Muscle of leg (tissue), 11 donors: Measurements from ENCODE around the gene ARL5A. TPM values are rescaled to one million over a fixed set of nuclear protein-coding genes. Genes with fewer than 3 reads are reported as not detected.

ENCODE experiments used
- DNase-seq: peaks from one replicate; pipeline ENCODE4 v3.0.0; 2013
- H3K27ac ChIP-seq: one replicate; pipeline ENCODE4 v1.5.1; 2013; ENCODE audit warnings: mild to moderate bottlenecking, low read length, control low read depth
- H3K27me3 ChIP-seq: one replicate; pipeline ENCODE4 v1.6.1; 2013; ENCODE audit warnings: low read length; ENCODE audit not compliant: control insufficient read depth, insufficient read depth
- H3K36me3 ChIP-seq: one replicate; pipeline ENCODE4 v1.6.1; 2013; ENCODE audit warnings: low read length; ENCODE audit not compliant: control insufficient read depth, insufficient read depth
- H3K4me1 ChIP-seq: one replicate; pipeline ENCODE4 v1.6.1; 2013; ENCODE audit warnings: low read length; ENCODE audit not compliant: control insufficient read depth, insufficient read depth
- H3K4me3 ChIP-seq: one replicate; pipeline ENCODE4 v1.5.1; 2013; ENCODE audit warnings: low read length, control low read depth
- H3K9me3 ChIP-seq: replicated peaks from 2 replicates; pipeline ENCODE4 v1.6.1; 2013; ENCODE audit warnings: low read depth, low read length; ENCODE audit not compliant: control insufficient read depth
- WGBS: methylation state at CpG from one replicate; pipeline ENCODE4 v1.1.5; 2013; ENCODE audit warnings: missing lambda C conversion rate; ENCODE audit not compliant: insufficient coverage; 5-methylcytosine and 5-hydroxymethylcytosine counted together
- polyA plus RNA-seq, 8 donors: library from polyadenylated mRNA; unstranded; fragments of 120-200 nt; gene quantifications; one replicate each; pipeline versions ENCODE4 v1.2.1 to v1.2.3, GENCODE V29; 2013; ENCODE audit warnings: inconsistent platforms in 1 of 8, low replicate concordance in 1 of 8; ENCODE audit not compliant: insufficient read length in 8 of 8, insufficient read depth in 1 of 8
- total RNA-seq: library from RNA; stranded (reverse); fragments of 120-200 nt; gene quantifications from one replicate; pipeline ENCODE4 v1.2.4, GENCODE V29; 2013

ARL5A gene
- total and polyA plus RNA-seq, 9 donors = 16.9 to 42.6 (median 24.9) TPM

DNA sequence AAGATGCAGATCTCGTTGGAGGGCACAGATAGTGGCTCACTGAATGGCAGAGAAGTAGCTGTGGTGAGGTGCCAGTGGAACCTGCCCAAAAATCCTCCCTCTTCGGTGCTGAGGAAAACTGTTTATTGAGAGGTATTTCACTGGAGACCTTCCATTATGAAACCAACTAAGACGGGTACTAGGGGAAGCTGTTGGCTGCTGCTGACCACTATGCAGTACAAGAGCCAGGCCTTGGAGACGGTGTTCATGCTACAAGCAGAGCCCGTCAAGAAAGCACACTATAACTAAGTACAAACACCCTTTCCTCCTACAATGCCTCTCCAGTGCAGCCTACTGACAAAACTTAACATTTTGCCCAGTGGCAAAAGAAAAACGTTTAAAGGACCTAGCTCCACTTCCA lies 4.6 kb downstream of the ARL5A start:
- no peak overlapping the region for H3K27ac ChIP-seq
- no peak overlapping the region for H3K4me3 ChIP-seq
- H3K9me3 ChIP-seq = no peaks in the 10 kb centered on the region
- no peak for DNase-seq
- peaks cover under 1% of the 10 kb centered on the region for H3K4me1 ChIP-seq
- no peaks in the 10 kb centered on the region for H3K36me3 ChIP-seq
- H3K27me3 ChIP-seq = no peaks in the 10 kb centered on the region
- WGBS = 60% methylated on average over 1 of the region's 6 CpGs

- Histone ChIP-seq H3K4me1 (no peaks in the 10 kb centered on the region), H3K4me3 (no peak overlapping the region), H3K27ac (no peak overlapping the region), H3K27me3 (no peaks in the 10 kb centered on the region), H3K36me3 (peaks cover 3% of the 10 kb centered on the region), H3K9me3 (no peaks in the 10 kb centered on the region)
- WGBS = 100% methylated on average over 1 of the region's 2 CpGs
- DNase-seq = no peak
Measured at GRCh38 chr2:151819920-151820319, 8.3 kb downstream of the ARL5A start.

DNA sequence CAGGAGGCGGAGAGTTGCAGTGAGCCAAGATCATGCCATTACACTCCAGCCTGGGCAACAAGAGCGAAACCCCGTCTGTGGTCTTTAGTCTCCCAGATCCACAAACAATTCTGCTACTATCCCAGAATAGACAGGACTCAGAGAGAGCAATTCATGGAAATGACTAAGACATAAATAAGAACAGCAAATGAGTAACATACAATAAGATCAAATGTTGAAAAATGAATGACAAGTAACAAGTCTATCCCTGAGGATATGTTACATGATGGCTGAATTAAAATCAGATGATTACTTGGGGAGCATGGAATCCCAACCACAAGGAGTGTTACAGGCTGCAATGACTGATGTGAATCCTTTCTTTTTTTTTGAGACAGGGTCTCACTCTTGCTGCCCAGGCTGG lies 10.3 kb downstream of the ARL5A start:
- Histone ChIP-seq H3K4me3 (no peak overlapping the region), H3K9me3 (no peaks in the 10 kb centered on the region), H3K27ac (no peak overlapping the region), H3K4me1 (no peaks in the 10 kb centered on the region), H3K36me3 (peaks cover 9% of the 10 kb centered on the region), H3K27me3 (no peaks in the 10 kb centered on the region)
- 100% methylated on average over 3 of the region's 3 CpGs for WGBS
- no peak for DNase-seq

DNA sequence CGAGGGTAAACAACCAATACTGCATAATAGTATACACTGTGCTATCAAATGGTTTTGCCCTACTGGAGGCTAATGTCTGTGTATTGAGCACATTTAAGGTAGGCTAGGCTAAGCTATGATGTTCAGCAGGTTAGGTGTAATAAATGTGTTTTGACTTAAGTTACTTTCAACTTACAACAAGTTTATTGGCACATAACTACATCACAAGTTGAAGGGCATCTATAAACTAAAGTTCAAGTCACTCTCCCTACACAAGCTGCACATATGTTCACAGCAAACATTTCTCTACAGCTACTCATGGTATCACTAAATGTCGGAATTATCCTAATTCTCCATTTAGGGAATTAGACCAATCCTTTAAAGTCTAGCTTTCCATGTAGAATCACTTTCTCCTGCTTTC lies 11.4 kb downstream of the ARL5A start:
- Histone ChIP-seq H3K27me3 (no peaks in the 10 kb centered on the region), H3K4me1 (no peaks in the 10 kb centered on the region), H3K27ac (no peak overlapping the region), H3K4me3 (no peak overlapping the region), H3K9me3 (no peaks in the 10 kb centered on the region), H3K36me3 (peaks cover 11% of the 10 kb centered on the region)
- no peak for DNase-seq
- WGBS = 89% methylated on average over 1 of the region's 2 CpGs

- Histone ChIP-seq H3K9me3 (peaks cover 4% of the 10 kb centered on the region), H3K4me1 (no peaks in the 10 kb centered on the region), H3K27ac (no peak overlapping the region), H3K4me3 (no peak overlapping the region), H3K36me3 (peaks cover 15% of the 10 kb centered on the region), H3K27me3 (no peaks in the 10 kb centered on the region)
- 96% methylated on average over 5 of the region's 9 CpGs for WGBS
- no peak for DNase-seq
Measured at GRCh38 chr2:151815821-151816489, 12.3 kb downstream of the ARL5A start.

GRCh38 chr2:151810489-151810888 lies 17.7 kb downstream of the ARL5A start:
- Histone ChIP-seq H3K4me3 (no peak overlapping the region), H3K27ac (no peak overlapping the region), H3K4me1 (no peaks in the 10 kb centered on the region), H3K36me3 (peaks cover 24% of the 10 kb centered on the region), H3K27me3 (no peaks in the 10 kb centered on the region), H3K9me3 (peaks cover 4% of the 10 kb centered on the region)
- WGBS = no CpG with 5 or more reads among the region's 1 CpG
- no peak for DNase-seq

GRCh38 chr2:151809073-151809383 lies 19.2 kb downstream of the ARL5A start:
- peaks cover 20% of the 10 kb centered on the region for H3K36me3 ChIP-seq
- no CpG with 5 or more reads among the region's 1 CpG for WGBS
- no peak overlapping the region for H3K27ac ChIP-seq

DNA sequence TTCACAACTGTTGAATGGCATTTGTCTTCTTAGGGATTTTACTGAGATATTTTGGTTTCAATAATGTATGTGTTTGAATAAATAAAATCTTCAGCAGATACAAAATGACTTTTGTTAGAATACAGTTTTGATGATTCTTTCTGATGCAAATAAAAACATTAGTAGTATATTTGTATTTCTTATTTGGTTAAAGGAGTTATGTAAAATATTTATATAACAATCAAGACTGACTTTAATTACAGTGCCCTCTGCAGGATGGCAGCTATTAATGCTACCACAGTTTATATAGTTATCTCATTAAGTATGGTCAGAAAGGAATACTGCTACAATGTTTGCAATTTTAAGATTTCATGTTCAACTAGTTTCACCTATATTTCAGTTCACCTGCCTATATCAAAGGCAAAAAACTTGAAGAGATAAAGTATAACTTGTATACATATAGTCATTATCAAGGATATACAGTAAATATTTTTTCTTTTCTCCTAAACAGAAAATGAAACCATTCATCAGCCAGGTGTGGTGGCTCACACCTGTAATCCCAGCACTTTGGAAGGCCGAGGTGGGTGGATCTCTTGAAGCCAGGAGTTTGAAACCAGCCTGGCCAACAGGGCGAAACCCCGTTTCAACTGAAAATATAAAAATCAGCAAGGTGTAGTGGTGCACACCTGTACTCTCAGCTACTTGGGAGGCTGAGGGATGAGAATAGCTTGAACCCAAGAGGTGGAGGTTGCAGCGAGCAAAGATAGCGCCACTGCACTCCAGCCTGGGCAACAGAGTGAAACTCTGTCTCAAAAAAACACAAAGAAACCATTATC lies 19.8 kb downstream of the ARL5A start:
- 93% methylated on average over 3 of the region's 5 CpGs for WGBS
- Histone ChIP-seq H3K27ac (no peak overlapping the region), H3K4me1 (no peaks in the 10 kb centered on the region), H3K27me3 (no peaks in the 10 kb centered on the region), H3K9me3 (peaks cover 4% of the 10 kb centered on the region), H3K4me3 (no peak overlapping the region), H3K36me3 (peaks cover 20% of the 10 kb centered on the region)
- DNase-seq = peak; percentile 16

More at GRCh38 chr2:151809073-151809383, 19.2 kb downstream of the ARL5A start:
- H3K4me3 ChIP-seq = no peak overlapping the region
- DNase-seq = no peak
- H3K27me3 ChIP-seq = no peaks in the 10 kb centered on the region
- no peaks in the 10 kb centered on the region for H3K4me1 ChIP-seq
- peaks cover 4% of the 10 kb centered on the region for H3K9me3 ChIP-seq

- Histone ChIP-seq H3K9me3 (no peaks in the 10 kb centered on the region), H3K36me3 (peaks cover 14% of the 10 kb centered on the region)
Measured at GRCh38 chr2:151805961-151806360, 22.3 kb downstream of the ARL5A start.

DNA sequence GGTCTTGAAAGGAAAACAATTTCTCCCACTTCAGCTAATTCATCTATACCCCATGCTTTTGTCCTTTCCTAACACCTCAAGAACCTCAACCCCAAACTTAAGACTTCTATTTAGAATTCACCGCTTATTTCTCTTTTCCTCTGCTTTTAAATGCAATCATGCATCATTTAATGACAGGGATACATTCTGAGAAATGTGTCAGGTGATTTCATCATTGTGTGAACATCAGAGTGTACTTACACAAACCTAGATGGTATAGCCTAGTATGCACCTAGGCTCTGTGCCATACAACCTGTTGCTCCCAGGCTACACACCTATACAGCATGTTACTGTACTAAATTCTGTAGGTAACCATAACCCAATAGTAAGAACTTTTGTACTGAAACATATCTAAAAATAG lies 22.9 kb downstream of the ARL5A start:
- no peak overlapping the region for H3K4me3 ChIP-seq
- no peak for DNase-seq
- no peaks in the 10 kb centered on the region for H3K27me3 ChIP-seq
- no peaks in the 10 kb centered on the region for H3K4me1 ChIP-seq
- no CpG with 5 or more reads among the region's 1 CpG for WGBS
- peaks cover 12% of the 10 kb centered on the region for H3K36me3 ChIP-seq
- H3K9me3 ChIP-seq = no peaks in the 10 kb centered on the region
- H3K27ac ChIP-seq = no peak overlapping the region

More at GRCh38 chr2:151805961-151806360, 22.3 kb downstream of the ARL5A start:
- no peak for DNase-seq
- H3K4me1 ChIP-seq = no peaks in the 10 kb centered on the region
- H3K27me3 ChIP-seq = no peaks in the 10 kb centered on the region
- H3K27ac ChIP-seq = no peak overlapping the region
- H3K4me3 ChIP-seq = no peak overlapping the region
